ENCODE results near the gene SCAANT1. TPM values are rescaled to one million over a fixed set of nuclear protein-coding genes. Genes with fewer than 3 reads are reported as not detected.

SCAANT1 gene
- total and polyA plus RNA-seq, 4 donors, result not detected

DNA sequence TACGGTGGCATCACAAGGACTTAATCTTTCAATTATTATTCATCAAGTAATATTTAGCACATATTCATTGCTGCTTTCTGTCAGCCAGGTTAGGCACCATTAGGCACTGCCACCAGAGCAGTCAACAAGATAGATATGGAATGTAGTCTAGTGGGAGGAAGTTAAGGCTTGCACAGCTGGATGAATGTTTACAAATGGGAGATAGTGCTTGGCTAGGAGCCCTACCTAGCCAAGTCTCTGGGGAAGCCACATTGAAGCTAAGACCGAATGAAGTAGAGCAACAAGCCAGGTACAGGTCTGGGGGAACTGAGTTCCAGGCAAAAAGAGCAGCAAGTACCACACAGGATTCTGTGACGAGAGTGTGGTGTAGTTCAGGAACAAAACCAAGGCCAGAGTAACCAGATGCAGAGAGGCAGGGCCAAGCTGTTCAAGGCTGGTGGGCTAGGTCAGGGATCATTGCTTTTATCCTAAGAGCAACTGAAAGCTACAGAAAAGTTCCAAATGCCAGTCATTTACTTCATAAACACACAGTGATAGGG, 33.4 kb upstream of the SCAANT1 start:
- Histone ChIP-seq H3K27ac (ENCODE audit: low read depth in 1 of 2, low read length in 2 of 2) (no peak overlapping the region), H3K9me3 (ENCODE audit: control insufficient read depth in 4 of 4, low read length in 3 of 4) (no peaks in the 10 kb centered on the region), H3K36me3 (ENCODE audit: control insufficient read depth in 4 of 4, insufficient read depth in 3 of 4, low read depth in 1 of 4, low read length in 3 of 4) (no peaks in the 10 kb centered on the region), H3K9ac (ENCODE audit: low read depth in 1 of 2, low read length in 2 of 2) (no peak overlapping the region), H3K4me3 (ENCODE audit: low read depth in 1 of 3, low read length in 3 of 3) (no peak overlapping the region), H3K4me1 (ENCODE audit: control insufficient read depth in 4 of 4, insufficient read depth in 4 of 4, low read length in 3 of 4) (peaks cover 0 to 8% (median under 1%) of the 10 kb centered on the region in 4 donors), H3K27me3 (ENCODE audit: control insufficient read depth in 4 of 4, insufficient read depth in 4 of 4, low read length in 3 of 4) (no peaks in the 10 kb centered on the region)
- 85% methylated on average over 3 of the region's 3 CpGs for WGBS
- TF ChIP-seq JUND (IDR thresholded peaks at IDR 0.05) (no peak), GABPA (IDR thresholded peaks at IDR 0.05 in 1 of 2, conservative IDR thresholded peaks at IDR 0.05 in 1 of 2) (no peak), RAD21 (IDR thresholded peaks at IDR 0.05) (no peak), SP1 (IDR thresholded peaks at IDR 0.05) (no peak), HNF4A (conservative IDR thresholded peaks at IDR 0.05) (no peak), NR2F2 (IDR thresholded peaks at IDR 0.05) (no peak), HNF4G (IDR thresholded peaks at IDR 0.05) (no peak)
- TF ChIP-seq, protein P1, sequence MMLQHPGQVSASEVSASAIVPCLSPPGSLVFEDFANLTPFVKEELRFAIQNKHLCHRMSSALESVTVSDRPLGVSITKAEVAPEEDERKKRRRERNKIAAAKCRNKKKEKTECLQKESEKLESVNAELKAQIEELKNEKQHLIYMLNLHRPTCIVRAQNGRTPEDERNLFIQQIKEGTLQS (IDR thresholded peaks at IDR 0.05), result no peak
- TF ChIP-seq, protein P2, sequence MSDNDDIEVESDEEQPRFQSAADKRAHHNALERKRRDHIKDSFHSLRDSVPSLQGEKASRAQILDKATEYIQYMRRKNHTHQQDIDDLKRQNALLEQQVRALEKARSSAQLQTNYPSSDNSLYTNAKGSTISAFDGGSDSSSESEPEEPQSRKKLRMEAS (IDR thresholded peaks at IDR 0.05), result no peak
- TF ChIP-seq, protein P3, sequence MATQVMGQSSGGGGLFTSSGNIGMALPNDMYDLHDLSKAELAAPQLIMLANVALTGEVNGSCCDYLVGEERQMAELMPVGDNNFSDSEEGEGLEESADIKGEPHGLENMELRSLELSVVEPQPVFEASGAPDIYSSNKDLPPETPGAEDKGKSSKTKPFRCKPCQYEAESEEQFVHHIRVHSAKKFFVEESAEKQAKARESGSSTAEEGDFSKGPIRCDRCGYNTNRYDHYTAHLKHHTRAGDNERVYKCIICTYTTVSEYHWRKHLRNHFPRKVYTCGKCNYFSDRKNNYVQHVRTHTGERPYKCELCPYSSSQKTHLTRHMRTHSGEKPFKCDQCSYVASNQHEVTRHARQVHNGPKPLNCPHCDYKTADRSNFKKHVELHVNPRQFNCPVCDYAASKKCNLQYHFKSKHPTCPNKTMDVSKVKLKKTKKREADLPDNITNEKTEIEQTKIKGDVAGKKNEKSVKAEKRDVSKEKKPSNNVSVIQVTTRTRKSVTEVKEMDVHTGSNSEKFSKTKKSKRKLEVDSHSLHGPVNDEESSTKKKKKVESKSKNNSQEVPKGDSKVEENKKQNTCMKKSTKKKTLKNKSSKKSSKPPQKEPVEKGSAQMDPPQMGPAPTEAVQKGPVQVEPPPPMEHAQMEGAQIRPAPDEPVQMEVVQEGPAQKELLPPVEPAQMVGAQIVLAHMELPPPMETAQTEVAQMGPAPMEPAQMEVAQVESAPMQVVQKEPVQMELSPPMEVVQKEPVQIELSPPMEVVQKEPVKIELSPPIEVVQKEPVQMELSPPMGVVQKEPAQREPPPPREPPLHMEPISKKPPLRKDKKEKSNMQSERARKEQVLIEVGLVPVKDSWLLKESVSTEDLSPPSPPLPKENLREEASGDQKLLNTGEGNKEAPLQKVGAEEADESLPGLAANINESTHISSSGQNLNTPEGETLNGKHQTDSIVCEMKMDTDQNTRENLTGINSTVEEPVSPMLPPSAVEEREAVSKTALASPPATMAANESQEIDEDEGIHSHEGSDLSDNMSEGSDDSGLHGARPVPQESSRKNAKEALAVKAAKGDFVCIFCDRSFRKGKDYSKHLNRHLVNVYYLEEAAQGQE (IDR thresholded peaks at IDR 0.05), result no peak
- DNase-seq (ENCODE audit: low spot score), result no peak

DNA sequence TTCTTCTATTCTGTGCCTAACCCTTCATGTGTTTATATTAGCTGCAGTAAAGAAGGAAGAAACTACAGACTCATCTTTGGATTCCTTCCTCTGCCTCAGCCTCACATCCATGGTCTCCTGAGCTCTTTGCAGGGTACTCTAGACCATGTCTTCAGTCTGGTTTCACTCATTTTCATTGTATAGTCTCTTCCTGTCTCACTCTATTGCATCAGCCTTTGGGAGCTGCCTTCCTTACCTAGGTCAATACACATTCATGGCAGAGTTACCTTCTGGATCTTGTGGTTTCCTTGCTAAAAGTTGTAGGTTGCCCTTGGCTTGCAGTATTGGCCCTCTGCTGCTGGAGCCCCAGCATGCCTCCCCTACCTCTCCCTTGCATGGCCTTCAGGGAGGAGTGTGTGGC, 31.5 kb upstream of the SCAANT1 start:
- Histone ChIP-seq H3K27me3 (ENCODE audit: control insufficient read depth in 4 of 4, insufficient read depth in 4 of 4, low read length in 3 of 4) (no peaks in the 10 kb centered on the region), H3K4me3 (ENCODE audit: low read depth in 1 of 3, low read length in 3 of 3) (no peak overlapping the region), H3K4me1 (ENCODE audit: control insufficient read depth in 4 of 4, insufficient read depth in 4 of 4, low read length in 3 of 4) (peaks cover 0 to 7% (median under 1%) of the 10 kb centered on the region in 4 donors), H3K9me3 (ENCODE audit: control insufficient read depth in 4 of 4, low read length in 3 of 4) (no peaks in the 10 kb centered on the region), H3K36me3 (ENCODE audit: control insufficient read depth in 4 of 4, insufficient read depth in 3 of 4, low read depth in 1 of 4, low read length in 3 of 4) (no peaks in the 10 kb centered on the region), H3K27ac (ENCODE audit: low read depth in 1 of 2, low read length in 2 of 2) (no peak overlapping the region), H3K9ac (ENCODE audit: low read depth in 1 of 2, low read length in 2 of 2) (no peak overlapping the region)
- TF ChIP-seq RAD21 (IDR thresholded peaks at IDR 0.05), result no peak
- TF ChIP-seq RXRA (IDR thresholded peaks at IDR 0.05), result no peak
- no peak for TF ChIP-seq FOXA2 (IDR thresholded peaks at IDR 0.05)
- no peak for TF ChIP-seq GABPA (IDR thresholded peaks at IDR 0.05 in 1 of 2, conservative IDR thresholded peaks at IDR 0.05 in 1 of 2)
- TF ChIP-seq, protein P4, sequence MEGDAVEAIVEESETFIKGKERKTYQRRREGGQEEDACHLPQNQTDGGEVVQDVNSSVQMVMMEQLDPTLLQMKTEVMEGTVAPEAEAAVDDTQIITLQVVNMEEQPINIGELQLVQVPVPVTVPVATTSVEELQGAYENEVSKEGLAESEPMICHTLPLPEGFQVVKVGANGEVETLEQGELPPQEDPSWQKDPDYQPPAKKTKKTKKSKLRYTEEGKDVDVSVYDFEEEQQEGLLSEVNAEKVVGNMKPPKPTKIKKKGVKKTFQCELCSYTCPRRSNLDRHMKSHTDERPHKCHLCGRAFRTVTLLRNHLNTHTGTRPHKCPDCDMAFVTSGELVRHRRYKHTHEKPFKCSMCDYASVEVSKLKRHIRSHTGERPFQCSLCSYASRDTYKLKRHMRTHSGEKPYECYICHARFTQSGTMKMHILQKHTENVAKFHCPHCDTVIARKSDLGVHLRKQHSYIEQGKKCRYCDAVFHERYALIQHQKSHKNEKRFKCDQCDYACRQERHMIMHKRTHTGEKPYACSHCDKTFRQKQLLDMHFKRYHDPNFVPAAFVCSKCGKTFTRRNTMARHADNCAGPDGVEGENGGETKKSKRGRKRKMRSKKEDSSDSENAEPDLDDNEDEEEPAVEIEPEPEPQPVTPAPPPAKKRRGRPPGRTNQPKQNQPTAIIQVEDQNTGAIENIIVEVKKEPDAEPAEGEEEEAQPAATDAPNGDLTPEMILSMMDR (IDR thresholded peaks at IDR 0.05; ENCODE audit: low read depth, low read length, missing input control), result no peak
- TF ChIP-seq, protein P5, sequence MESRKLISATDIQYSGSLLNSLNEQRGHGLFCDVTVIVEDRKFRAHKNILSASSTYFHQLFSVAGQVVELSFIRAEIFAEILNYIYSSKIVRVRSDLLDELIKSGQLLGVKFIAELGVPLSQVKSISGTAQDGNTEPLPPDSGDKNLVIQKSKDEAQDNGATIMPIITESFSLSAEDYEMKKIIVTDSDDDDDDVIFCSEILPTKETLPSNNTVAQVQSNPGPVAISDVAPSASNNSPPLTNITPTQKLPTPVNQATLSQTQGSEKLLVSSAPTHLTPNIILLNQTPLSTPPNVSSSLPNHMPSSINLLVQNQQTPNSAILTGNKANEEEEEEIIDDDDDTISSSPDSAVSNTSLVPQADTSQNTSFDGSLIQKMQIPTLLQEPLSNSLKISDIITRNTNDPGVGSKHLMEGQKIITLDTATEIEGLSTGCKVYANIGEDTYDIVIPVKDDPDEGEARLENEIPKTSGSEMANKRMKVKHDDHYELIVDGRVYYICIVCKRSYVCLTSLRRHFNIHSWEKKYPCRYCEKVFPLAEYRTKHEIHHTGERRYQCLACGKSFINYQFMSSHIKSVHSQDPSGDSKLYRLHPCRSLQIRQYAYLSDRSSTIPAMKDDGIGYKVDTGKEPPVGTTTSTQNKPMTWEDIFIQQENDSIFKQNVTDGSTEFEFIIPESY (IDR thresholded peaks at IDR 0.05), result no peak
- no peak for TF ChIP-seq NR2F2 (IDR thresholded peaks at IDR 0.05)
- TF ChIP-seq HNF4A (conservative IDR thresholded peaks at IDR 0.05), result no peak
- TF ChIP-seq HNF4G (IDR thresholded peaks at IDR 0.05), result no peak
- DNase-seq (ENCODE audit: low spot score), result no peak

Data from liver (tissue), 9 donors.